HG03521 (cell line): ENCODE measurements around the gene ZNF584.

Experiments
- ATAC-seq: cut with Tn5 transposase; IDR thresholded peaks from one replicate; pipeline ENCODE4 v1.9.1; 2021; ENCODE audit warnings: mild to moderate bottlenecking, moderate library complexity; ENCODE audit not compliant: unreplicated experiment

The ZNF584 gene

GRCh38 chr19:58385891-58386575, 22.4 kb upstream of the ZNF584 start:
- ATAC-seq, result no peak

DNA sequence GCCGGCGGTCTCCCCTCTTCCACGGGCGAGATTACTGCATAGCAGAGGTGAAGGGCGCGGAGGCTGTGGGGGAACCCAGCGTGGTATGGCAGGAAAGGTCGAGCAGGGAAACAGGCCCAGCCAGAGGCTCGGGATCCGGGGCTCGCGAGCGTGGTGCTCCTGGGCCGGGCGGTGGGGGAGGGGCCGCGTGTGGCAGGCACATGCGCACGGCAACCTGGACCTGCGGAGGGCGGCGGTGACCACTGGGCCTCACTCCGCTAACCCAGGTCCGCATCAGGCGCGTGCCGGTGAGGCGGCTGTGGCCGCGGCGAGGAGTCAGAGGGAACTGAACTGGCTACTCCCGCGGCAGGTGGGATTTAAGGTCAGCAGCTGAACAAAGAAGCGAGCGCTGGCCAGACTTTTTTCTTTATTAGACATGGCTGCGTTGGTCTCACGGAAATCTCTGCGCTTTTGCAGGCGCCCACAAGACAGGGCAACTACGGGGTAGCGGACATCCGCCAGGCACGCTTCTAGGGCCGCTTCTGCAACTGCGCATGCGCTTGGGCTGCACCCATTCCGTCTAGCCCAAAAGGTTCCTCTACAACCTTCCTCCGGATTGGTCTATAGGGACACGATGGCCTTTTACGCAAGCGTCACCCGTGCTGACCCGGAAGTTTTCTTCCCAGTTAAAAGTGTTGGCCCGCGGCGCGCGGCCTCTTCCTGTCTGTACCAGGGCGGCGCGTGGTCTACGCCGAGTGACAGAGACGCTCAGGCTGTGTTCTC, 21.7 kb upstream of the ZNF584 start, which contains the start of gene RPS5:
RPS5 (plus strand) TSS at position 694 of the 762 bp plus-strand sequence. CDS start 869 bp downstream, outside the sequence.
- ATAC-seq, result peak; percentile 82

DNA sequence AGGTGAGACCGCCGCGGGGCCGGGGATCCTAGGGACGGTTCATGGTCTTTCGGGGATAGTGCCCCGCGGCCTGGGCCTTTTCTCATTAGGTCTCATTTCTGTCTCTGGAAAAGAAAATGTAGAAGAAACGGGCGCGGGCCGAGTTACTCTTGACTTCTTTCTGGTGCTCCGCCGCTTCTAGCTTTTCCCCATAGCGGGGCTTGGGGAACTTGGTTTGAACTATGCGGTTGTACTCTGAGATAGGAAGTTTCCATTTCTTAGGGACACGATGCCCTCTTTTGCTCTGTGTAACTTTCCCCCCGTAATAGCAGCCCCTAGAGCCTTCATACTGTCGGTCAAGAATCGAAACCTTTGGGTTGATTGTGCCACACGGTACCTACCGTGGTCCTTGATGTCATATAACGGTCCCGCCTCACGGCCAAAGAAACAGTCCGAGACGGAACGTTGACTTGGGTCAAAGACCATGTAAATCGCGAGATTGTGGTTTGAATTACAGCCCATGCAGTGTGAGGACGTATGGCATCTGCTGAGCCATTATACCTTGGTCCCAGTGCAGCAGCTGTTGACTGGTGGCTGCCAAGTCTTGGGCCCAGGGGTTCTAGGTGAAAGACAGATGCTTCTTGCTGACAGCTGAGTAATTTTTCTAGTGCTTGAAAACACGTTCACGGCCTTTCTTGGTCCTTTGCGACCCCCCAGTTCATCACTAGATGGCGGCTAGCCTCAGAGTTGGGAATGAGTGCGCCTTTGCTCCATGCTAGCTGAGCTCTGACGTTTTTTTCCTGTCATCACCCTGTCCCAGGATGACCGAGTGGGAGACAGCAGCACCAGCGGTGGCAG, 20.9 kb upstream of the ZNF584 start:
- no peak for ATAC-seq

- no peak for ATAC-seq
Observed at GRCh38 chr19:58388175-58388526, 20.3 kb upstream of the ZNF584 start.

DNA sequence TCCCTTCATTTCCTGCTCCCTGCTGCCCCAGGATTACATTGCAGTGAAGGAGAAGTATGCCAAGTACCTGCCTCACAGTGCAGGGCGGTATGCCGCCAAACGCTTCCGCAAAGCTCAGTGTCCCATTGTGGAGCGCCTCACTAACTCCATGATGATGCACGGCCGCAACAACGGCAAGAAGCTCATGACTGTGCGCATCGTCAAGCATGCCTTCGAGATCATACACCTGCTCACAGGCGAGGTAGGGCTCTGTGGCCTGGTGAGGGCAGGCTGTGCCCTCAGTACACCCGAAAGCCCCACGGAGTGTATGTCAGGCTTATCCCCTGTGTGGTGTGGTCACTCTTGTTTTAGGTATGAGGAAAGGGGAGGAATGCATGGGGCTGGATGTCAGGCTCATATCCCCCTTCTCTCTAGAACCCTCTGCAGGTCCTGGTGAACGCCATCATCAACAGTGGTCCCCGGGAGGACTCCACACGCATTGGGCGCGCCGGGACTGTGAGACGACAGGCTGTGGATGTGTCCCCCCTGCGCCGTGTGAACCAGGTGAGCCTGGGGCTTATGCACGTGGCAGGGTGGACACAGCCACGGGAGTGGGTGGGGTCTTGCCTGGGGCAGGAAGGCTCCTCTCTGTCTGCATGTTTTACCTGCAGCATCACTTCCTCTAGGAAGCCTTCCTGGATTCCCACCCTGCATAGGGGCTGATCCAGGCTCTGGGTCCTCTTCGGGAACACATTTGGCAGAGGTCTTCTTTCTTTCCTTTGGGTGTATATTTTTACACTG, 15.3 kb upstream of the ZNF584 start:
- ATAC-seq, result no peak

DNA sequence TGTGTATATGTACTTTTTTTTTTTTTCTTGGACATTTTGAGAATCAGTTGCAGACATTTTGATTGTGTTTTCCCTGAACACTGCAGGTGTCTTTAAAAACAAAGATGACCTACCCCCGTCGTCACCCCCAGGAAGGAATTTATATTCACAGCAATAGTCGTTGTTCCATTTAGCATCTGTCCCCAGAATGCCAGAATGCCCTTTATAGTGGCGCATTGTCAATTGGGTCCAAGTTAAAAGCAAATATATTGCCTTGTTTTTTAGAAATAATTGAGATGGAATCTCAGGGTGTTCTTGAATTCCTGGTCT, 14.8 kb upstream of the ZNF584 start:
- no peak for ATAC-seq

- no peak for ATAC-seq
Observed at GRCh38 chr19:58394821-58395219, 13.6 kb upstream of the ZNF584 start.

DNA sequence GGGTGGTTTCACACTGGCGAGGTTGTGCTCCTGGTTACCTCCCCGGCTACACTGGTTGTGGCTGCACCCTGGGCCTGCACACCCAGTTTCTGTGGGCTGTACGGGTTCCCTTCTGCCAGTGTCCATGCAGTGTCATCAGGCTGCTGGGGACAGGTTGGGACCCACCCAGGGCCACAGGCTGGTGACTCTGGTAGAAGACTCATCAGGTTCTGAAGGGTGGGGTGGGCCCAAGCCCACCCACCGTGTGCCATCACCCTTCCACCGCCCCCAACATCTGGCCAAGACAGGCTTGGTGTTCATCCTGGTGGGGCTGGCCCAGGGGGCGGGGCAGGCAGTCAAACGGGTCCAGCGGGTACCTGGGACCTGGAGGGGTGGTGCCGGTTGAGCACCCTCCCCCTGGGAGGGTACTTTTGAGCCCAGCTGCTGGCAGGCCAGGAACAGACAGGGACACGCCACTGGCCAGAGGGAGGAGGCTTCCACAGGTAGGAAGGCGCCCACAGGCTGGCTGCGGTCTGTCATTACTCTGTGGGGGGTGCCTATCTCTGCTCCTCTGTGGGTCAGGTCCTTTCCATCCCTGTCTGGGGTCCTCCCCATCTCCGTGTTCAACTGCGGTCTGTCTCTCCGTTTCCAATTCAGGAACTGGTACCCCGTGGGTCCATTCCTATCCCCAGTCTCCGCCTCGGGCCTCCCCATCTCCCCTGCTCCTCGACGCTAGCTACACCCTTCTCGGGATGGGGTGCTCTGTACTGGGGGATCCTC, 13.1 kb upstream of the ZNF584 start, which contains the start of gene RNF225:
RNF225 (plus strand) TSS at position 437 of the 759 bp plus-strand sequence. CDS start 434 bp downstream, outside the sequence.
- ATAC-seq, result no peak

DNA sequence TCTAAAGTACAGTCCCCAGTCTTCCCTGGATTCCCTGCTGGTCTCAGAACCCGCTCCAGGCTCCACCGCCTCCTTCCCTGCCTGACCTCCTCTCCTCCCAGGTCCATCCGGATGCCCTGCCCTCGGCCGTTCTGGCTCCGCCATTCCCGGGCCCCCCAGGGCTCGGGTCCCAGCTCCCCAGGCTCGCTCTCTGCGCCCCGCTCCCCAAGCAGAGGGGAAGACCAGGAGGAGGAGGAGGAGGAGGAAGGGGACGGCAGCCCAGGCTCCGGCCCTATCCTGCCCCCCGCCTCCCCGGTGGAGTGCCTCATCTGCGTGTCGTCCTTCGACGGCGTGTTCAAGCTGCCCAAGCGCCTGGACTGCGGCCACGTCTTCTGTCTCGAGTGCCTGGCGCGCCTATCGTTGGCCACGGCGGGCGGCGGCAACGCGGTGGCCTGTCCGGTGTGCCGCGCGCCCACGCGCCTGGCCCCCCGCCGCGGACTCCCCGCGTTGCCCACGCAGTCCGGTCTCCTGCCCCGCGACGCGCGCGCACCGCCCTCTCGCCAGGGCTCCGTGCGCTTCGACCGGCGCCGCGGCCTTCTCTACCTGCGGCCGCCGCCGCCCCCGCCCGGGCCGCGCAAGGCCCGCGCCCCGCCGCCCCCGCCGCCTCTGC, 12.3 kb upstream of the ZNF584 start:
- ATAC-seq, result no peak

GRCh38 chr19:58396691-58397532, 11.5 kb upstream of the ZNF584 start:
- no peak for ATAC-seq

GRCh38 chr19:58397533-58398037, 10.9 kb upstream of the ZNF584 start:
- no peak for ATAC-seq

GRCh38 chr19:58398087-58398486, 10.4 kb upstream of the ZNF584 start:
- ATAC-seq, result no peak

DNA sequence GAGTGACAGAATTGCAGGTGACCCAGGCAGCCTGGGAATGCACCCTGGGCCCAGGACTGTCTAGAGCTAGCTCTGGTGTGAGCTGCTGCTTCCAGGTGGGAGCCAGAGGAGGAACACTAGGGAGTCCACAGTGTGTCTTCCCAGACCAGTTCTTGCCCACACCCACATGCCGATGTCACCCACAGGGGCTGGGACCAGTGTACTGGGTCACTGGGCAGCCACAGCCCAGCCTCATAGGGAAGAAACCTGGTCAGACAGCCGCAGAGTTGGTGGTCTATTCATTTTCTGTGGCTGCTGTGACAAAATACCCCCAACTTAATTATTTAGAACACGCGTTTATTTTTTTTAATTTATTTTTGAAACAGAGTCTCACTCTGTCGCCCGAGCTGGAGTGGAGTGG, 9.9 kb upstream of the ZNF584 start:
- no peak for ATAC-seq

DNA sequence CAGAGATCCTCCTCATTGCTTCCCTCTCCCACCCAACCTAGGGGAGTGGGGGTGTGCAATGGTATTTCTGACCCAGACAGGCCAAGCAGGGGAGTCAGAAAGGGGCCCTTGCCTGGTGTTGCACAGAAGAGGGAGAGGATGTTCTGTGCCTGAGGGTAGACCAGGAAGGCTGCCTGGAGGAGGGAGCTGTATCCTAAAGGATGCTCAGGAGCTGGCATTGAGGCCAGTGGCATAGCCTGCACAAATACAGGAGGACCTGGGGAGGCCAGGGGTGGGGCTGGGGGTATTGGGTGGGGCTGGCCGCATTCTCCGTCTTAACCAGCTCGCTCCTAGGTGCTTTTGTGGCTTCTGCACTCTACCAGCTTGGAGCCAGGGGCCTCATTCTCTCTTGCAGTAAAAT, 8.5 kb upstream of the ZNF584 start:
- ATAC-seq, result no peak

DNA sequence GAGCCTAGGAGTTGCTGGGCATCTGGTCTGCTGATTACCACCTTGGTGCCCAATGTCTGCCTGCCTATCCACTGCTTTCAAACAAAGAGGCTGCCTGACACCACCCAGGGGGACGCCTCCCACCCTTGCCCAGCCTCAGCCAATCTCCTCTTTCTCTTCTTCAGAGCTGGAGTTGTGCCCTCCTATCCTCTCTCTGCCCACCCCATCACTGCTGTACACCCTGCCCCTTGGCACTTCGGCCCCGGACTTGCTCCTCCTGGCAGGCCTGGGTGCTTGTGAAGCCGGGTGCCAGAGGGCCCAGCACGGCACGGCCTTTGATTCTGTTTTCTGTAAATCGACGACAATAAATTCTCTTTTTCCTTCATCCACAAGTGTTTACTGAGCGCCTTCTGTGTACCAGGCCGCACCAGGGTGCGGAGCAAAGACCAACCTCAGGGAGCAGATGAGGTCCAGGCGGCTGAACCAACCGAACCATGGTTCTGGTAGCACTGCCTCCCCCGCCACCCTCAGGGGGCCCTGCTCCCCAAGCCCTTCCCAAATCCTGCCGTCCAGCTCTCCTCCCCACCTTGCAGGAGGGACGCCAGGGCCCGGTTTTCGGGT, 8.0 kb upstream of the ZNF584 start:
- ATAC-seq, result no peak

DNA sequence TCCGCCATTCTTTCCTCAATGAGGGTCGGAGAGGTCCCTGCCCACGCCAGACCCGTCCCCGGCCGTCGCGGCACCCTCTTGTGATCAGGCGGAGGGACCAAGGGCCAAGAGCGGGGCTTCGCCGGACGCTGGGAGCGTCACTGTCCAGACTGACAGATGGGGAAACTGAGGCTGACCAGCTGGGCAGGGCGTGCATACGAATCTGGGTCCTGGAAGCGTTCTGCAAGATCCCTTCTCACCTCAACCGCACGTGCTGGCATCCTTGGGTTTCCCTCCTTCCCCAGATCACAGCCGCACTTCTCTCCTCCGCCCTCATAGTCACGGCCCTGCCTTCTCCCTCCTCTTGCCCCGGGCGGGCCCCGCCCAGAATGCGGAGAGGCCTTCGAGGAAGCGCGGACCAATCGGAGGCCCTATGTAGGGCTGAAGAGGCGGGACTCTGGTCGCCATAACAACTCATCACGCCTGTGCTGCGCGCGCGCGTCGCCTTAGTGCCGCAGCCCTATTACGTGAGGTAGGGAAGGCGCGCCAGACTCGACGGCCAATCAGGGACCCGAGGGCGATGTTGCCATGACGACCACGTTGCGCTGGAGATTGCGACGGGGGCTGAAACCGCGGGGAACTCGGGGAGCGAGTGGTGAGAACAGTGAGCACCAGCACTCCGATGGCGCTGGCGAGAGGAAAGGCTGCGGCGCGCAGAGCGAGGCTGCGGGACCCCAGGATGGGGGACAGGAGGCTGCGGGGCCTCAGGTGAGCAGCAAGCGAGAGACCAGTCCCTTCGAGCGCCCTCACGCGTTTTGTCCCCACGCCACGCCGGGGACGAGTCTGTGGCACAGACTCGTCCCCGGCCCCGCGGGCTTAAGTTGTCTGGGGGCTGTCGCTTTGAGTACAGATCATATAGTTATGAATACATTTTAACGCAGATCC, 7.3 kb upstream of the ZNF584 start:
- ATAC-seq, result peak; percentile 97

GRCh38 chr19:58401840-58402421, 6.5 kb upstream of the ZNF584 start:
- no peak for ATAC-seq
